ENCODE measurements around the gene COL4A3.

COL4A3 gene

DNA sequence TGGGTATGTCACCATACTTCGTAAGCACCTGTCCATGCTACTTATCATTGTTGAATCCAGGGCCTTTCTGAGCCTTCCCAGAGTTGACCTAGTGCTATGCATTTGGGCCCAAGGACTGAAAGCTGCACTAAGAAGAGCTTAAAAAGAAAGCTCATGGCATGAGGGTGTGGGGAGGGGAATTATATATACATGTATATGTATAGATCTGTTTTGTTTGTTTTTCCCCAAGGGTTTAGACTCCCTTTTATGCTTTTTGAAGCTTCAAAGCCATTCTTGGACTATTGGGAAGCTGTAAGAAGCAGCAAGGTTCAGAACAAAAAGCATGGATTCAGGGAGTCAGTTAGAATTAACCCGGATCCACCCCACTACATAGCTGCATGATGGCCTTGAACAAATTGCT lies 183.9 kb downstream of the COL4A3 start:
- no peak for DNase-seq

GRCh38 chr2:227349989-227350612 lies 185.7 kb downstream of the COL4A3 start:
- peak; percentile 37 for DNase-seq

DNA sequence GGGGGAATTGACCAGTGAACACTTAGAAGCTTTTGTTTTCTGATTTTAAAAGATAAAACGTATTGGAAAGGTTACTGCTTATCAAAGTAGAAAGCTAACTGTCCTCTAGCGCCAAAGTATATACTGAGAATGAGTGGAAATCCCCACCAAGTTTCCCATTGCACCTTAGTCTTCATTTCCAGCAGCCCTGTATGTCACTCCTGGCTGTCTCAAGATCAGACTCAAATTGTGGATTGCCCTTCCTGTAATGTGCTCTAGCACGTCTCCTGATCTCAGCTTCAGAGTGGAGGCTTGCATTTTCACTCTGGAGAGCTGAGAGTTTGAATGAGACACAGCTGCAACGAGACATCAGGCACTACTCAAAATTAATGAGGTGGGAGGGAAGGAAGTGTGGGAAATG lies 187.2 kb downstream of the COL4A3 start:
- DNase-seq: no peak

- no peak for DNase-seq
Observed at GRCh38 chr2:227360351-227360750, 195.9 kb downstream of the COL4A3 start.

DNA sequence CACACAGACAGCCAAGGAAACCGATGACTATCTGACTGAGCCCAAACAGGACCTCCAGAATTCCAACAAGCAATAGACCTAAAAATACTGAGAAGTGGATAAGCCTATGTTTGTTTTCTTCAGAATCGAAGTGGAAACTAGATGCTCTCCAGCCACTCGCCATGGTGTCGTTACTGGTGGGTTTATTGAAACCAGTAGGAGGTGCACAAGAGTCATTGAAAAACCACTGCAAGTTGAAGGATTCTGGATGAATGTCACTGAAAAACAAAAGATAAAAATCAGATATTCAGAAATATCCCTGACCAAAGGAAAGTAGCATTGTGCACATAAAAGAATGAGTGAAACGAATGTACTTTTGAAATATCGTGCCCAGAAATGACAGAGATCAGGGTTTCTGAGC lies 199.3 kb downstream of the COL4A3 start:
- no peak for DNase-seq

Measured in DMS53 (cell line).